ENCODE data around the gene PHACTR1. TPM values are rescaled to one million over a fixed set of nuclear protein-coding genes. Genes with fewer than 3 reads are reported as not detected.

The PHACTR1 gene
- total RNA-seq, 4 donors from 2014 or later, result 2.0 to 8.3 (median 4.5) TPM

DNA sequence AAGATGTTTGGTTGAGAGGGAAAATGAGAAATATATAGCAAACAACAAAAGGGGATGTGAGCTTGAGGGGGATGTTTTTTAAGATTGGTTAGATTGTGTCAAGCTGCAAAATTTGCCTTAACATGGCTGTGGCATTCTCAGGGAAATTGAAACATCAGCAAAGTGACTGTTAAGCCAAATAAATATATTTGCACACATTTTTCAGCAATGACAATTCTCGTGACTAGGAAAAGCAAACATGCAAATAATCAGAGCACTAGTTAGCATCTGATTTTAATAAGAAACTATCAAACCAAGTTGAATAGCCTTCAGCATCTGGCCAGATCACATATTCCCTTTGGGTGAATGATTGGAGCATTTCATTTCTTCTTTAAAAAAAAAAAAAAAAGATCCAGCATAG is 349.0 kb downstream of the PHACTR1 start:
- intact Hi-C loops (cut with DNase I; ENCODE audit: low total_unique reads), result no loop called here
- Histone ChIP-seq H3K9me3 (no peaks in the 10 kb centered on the region), H3K4me3 (no peak overlapping the region), H3K4me1 (no peaks in the 10 kb centered on the region), H3K27me3 (no peaks in the 10 kb centered on the region), H3K36me3 (no peaks in the 10 kb centered on the region), H3K27ac (no peak overlapping the region)
- no peak for DNase-seq
- TF ChIP-seq, protein P1, sequence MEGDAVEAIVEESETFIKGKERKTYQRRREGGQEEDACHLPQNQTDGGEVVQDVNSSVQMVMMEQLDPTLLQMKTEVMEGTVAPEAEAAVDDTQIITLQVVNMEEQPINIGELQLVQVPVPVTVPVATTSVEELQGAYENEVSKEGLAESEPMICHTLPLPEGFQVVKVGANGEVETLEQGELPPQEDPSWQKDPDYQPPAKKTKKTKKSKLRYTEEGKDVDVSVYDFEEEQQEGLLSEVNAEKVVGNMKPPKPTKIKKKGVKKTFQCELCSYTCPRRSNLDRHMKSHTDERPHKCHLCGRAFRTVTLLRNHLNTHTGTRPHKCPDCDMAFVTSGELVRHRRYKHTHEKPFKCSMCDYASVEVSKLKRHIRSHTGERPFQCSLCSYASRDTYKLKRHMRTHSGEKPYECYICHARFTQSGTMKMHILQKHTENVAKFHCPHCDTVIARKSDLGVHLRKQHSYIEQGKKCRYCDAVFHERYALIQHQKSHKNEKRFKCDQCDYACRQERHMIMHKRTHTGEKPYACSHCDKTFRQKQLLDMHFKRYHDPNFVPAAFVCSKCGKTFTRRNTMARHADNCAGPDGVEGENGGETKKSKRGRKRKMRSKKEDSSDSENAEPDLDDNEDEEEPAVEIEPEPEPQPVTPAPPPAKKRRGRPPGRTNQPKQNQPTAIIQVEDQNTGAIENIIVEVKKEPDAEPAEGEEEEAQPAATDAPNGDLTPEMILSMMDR (IDR thresholded peaks at IDR 0.05), result no peak
- no peak for TF ChIP-seq POLR2A (IDR thresholded peaks at IDR 0.05)

GRCh38 chr6:13066050-13066449 is 349.5 kb downstream of the PHACTR1 start:
- H3K27ac ChIP-seq, result no peak overlapping the region
- no peak overlapping the region for H3K4me3 ChIP-seq
- H3K27me3 ChIP-seq, result no peaks in the 10 kb centered on the region
- intact Hi-C loops (cut with DNase I; ENCODE audit: low total_unique reads), result no loop called here
- no peaks in the 10 kb centered on the region for H3K9me3 ChIP-seq
- H3K36me3 ChIP-seq, result no peaks in the 10 kb centered on the region
- no peak for DNase-seq
- no peaks in the 10 kb centered on the region for H3K4me1 ChIP-seq
- TF ChIP-seq, protein P1 (IDR thresholded peaks at IDR 0.05), result no peak
- TF ChIP-seq POLR2A (IDR thresholded peaks at IDR 0.05), result no peak

GRCh38 chr6:13066820-13067219 is 350.3 kb downstream of the PHACTR1 start:
- Histone ChIP-seq H3K4me1 (no peaks in the 10 kb centered on the region), H3K27me3 (no peaks in the 10 kb centered on the region), H3K9me3 (no peaks in the 10 kb centered on the region), H3K36me3 (no peaks in the 10 kb centered on the region), H3K27ac (no peak overlapping the region), H3K4me3 (no peak overlapping the region)
- intact Hi-C loops (cut with DNase I; ENCODE audit: low total_unique reads), result no loop called here
- TF ChIP-seq POLR2A (IDR thresholded peaks at IDR 0.05), result no peak
- TF ChIP-seq, protein P1 (IDR thresholded peaks at IDR 0.05), result no peak
- DNase-seq, result no peak

- DNase-seq, result no peak
- no peaks in the 10 kb centered on the region for H3K27me3 ChIP-seq
- TF ChIP-seq POLR2A (IDR thresholded peaks at IDR 0.05), result no peak
- TF ChIP-seq, protein P1 (IDR thresholded peaks at IDR 0.05), result no peak
- intact Hi-C loops (cut with DNase I; ENCODE audit: low total_unique reads), result no loop called here
- peak overlapping the region in 1 of 2 donors; percentile 33 for H3K27ac ChIP-seq
- no peaks in the 10 kb centered on the region for H3K9me3 ChIP-seq
- no peaks in the 10 kb centered on the region for H3K36me3 ChIP-seq
- H3K4me1 ChIP-seq, result no peaks in the 10 kb centered on the region
- no peak overlapping the region for H3K4me3 ChIP-seq
These were observed 352.1 kb downstream of the PHACTR1 start for GRCh38 chr6:13068586-13069210.

DNA sequence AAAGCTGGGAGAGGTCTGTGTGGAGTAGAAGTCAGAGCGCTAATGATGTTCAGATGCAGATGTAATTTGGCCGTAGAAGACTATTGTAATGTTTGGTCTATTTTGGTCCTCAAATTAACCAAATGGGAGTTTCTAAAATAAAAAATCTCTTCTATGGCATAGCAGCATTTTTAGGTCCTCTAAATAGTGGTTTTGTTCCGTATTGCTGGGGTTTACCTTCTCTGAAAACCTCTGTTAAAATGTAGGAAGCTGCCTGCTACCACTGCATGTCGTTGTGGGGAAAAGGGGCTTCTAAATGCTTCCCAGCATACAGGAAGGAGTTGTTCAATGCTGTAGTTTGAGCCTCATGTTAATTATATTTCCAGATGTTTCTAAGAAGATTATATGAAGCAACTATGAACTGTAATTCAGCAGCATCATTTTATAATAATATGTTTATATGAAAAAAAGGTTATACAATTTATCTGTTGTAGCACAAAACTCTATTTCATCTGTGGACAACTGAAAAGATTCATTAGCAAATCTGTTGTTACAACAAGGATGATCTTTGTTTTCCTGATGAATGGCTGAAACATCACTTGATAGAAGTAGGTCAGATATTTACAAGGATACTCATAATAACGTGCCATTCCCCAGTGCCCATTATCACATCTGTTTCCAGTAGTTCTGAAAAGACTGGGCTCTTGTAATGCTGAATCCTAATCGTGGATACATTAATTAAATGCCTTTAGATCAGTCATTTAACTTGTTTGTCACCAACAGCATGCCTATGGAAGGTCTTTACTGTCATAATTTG is 355.2 kb downstream of the PHACTR1 start:
- no peaks in the 10 kb centered on the region for H3K27me3 ChIP-seq
- no peak overlapping the region for H3K4me3 ChIP-seq
- H3K27ac ChIP-seq, result no peak overlapping the region
- H3K4me1 ChIP-seq, result no peaks in the 10 kb centered on the region
- intact Hi-C loops (cut with DNase I; ENCODE audit: low total_unique reads), result no loop called here
- DNase-seq, result no peak
- H3K36me3 ChIP-seq, result no peaks in the 10 kb centered on the region
- H3K9me3 ChIP-seq, result no peaks in the 10 kb centered on the region
- TF ChIP-seq, protein P1 (IDR thresholded peaks at IDR 0.05), result no peak
- TF ChIP-seq POLR2A (IDR thresholded peaks at IDR 0.05), result no peak
